WTC11 (cell line): ENCODE measurements around the gene TNNT2. TPM values are rescaled to one million over a fixed set of nuclear protein-coding genes. Genes with fewer than 3 reads are reported as not detected.

Source experiments
- ATAC-seq: fragments of 200-7000 bp; cut with Tn5 transposase; 2 replicates; pipeline ENCODE4 v1.10.0; 2021; ENCODE audit warnings: mild to moderate bottlenecking, moderate library complexity
- CTCF ChIA-PET: fragments of 300-600 bp; sonication (Branson Sonifier 250); formaldehyde crosslinking; loops from one replicate; lab custom pipeline; 2021; ENCODE audit warnings: antibody characterized with exemption; lab: Charles Lee
- POLR2A ChIA-PET: fragments of 350-600 bp; sonication (Branson Sonifier 250); formaldehyde crosslinking; loops from one replicate; lab custom pipeline; 2021; ENCODE audit warnings: antibody characterized with exemption; lab: Charles Lee
- DNase-seq: peaks from one replicate; pipeline ENCODE4 v3.0.0; 2021; ENCODE audit warnings: low spot score
- H3K27ac Mint-ChIP-seq: 2 replicates; pipeline ENCODE4 v1.8.0; 2021; ENCODE audit warnings: mixed read lengths
- H3K27me3 Mint-ChIP-seq: 2 replicates; pipeline ENCODE4 v1.8.0; 2021; ENCODE audit warnings: low read depth, mild to moderate bottlenecking, moderate library complexity, mixed read lengths
- H3K36me3 Mint-ChIP-seq: 2 replicates; pipeline ENCODE4 v1.8.0; 2021; ENCODE audit warnings: mixed read lengths
- H3K4me1 Mint-ChIP-seq: 2 replicates; pipeline ENCODE4 v1.8.0; 2022; ENCODE audit warnings: mixed read lengths
- H3K4me3 Mint-ChIP-seq: 2 replicates; pipeline ENCODE4 v1.8.0; 2021; ENCODE audit warnings: mild to moderate bottlenecking, moderate library complexity, mixed read lengths
- H3K9me3 Mint-ChIP-seq: 2 replicates; pipeline ENCODE4 v1.8.0; 2021; ENCODE audit warnings: mixed read lengths
- CBFB ChIP-seq: sonication (generic); formaldehyde crosslinking; IDR thresholded peaks from 2 replicates; pipeline ENCODE4 v1.8.1; 2022; ENCODE audit warnings: mild to moderate bottlenecking, low read depth, missing genetic modification reagents
- CDX4 ChIP-seq: fragments of 250-450 bp; sonication (Bioruptor Pico); IDR thresholded peaks from 2 replicates; pipeline ENCODE4 v1.9.0; 2021; ENCODE audit warnings: moderate library complexity, mild to moderate bottlenecking, inconsistent platforms, borderline replicate concordance
- CREM ChIP-seq: sonication (generic); formaldehyde crosslinking; IDR thresholded peaks from 2 replicates; pipeline ENCODE4 v1.8.1; 2022; ENCODE audit warnings: mild to moderate bottlenecking, missing genetic modification reagents, moderate library complexity
- CTCF ChIP-seq: fragments of 200-600 bp; IDR thresholded peaks from 2 replicates; pipeline ENCODE4 v1.8.0; 2022; ENCODE audit warnings: antibody characterized with exemption
- E2F1 ChIP-seq: sonication (generic); formaldehyde crosslinking; IDR thresholded peaks from 2 replicates; pipeline ENCODE4 v1.8.0; 2022; ENCODE audit warnings: mild to moderate bottlenecking, missing genetic modification reagents
- NFATC4 ChIP-seq: fragments of 250-450 bp; sonication (Bioruptor Pico); IDR thresholded peaks from 2 replicates; pipeline ENCODE4 v1.9.0; 2021; ENCODE audit warnings: mild to moderate bottlenecking
- NR3C1 ChIP-seq: sonication (generic); formaldehyde crosslinking; conservative IDR thresholded peaks from 2 replicates; pipeline ENCODE4 v1.8.1; 2023; ENCODE audit warnings: low read depth, mild to moderate bottlenecking, missing genetic modification reagents
- PRRX2 ChIP-seq: fragments of 250-450 bp; sonication (Bioruptor Pico); IDR thresholded peaks from 2 replicates; pipeline ENCODE4 v1.8.0; 2021; ENCODE audit warnings: mild to moderate bottlenecking
- RELA ChIP-seq: sonication (generic); formaldehyde crosslinking; IDR thresholded peaks from 2 replicates; pipeline ENCODE4 v1.8.1; 2022; ENCODE audit warnings: missing genetic modification reagents, mild to moderate bottlenecking, borderline replicate concordance
- SP1 ChIP-seq: sonication (generic); formaldehyde crosslinking; conservative IDR thresholded peaks from 2 replicates; pipeline ENCODE4 v1.8.1; 2022; ENCODE audit warnings: missing genetic modification reagents
- TEAD1 ChIP-seq: sonication (generic); formaldehyde crosslinking; IDR thresholded peaks from 2 replicates; pipeline ENCODE4 v1.8.0; 2022; ENCODE audit warnings: mild to moderate bottlenecking, missing genetic modification reagents
- USF1 ChIP-seq: sonication (generic); formaldehyde crosslinking; IDR thresholded peaks from 2 replicates; pipeline ENCODE4 v1.8.0; 2022; ENCODE audit warnings: mild to moderate bottlenecking, missing genetic modification reagents
- ZNF121 ChIP-seq: sonication (generic); formaldehyde crosslinking; IDR thresholded peaks from 2 replicates; pipeline ENCODE4 v1.8.0; 2023; ENCODE audit warnings: missing genetic modification reagents
- ZNF232 ChIP-seq: sonication (generic); formaldehyde crosslinking; IDR thresholded peaks from 2 replicates; pipeline ENCODE4 v1.8.0; 2022; ENCODE audit warnings: mild to moderate bottlenecking, missing genetic modification reagents
- ZNF396 ChIP-seq: fragments of 250-450 bp; sonication (Bioruptor Pico); IDR thresholded peaks from 2 replicates; pipeline ENCODE4 v1.8.0; 2021; ENCODE audit warnings: mild to moderate bottlenecking, moderate library complexity, borderline replicate concordance
- total RNA-seq: library from RNA; stranded (reverse); gene quantifications from 3 replicates; pipeline ENCODE4 v1.2.3, GENCODE V29; 2021
- TF ChIP-seq, protein P1 (sequence below): sonication (generic); formaldehyde crosslinking; IDR thresholded peaks from 2 replicates; pipeline ENCODE4 v1.8.1; 2022; ENCODE audit warnings: missing genetic modification reagents, borderline replicate concordance
- TF ChIP-seq, protein P2 (sequence below): sonication (generic); formaldehyde crosslinking; IDR thresholded peaks from 2 replicates; pipeline ENCODE4 v1.8.1; 2022; ENCODE audit warnings: mild to moderate bottlenecking, moderate library complexity, missing genetic modification reagents
- TF ChIP-seq, protein P3 (sequence below): sonication (generic); formaldehyde crosslinking; IDR thresholded peaks from 2 replicates; pipeline ENCODE4 v1.8.1; 2023; ENCODE audit warnings: mild to moderate bottlenecking, missing genetic modification reagents
- TF ChIP-seq, protein P4 (sequence below): fragments of 250-450 bp; sonication (Bioruptor Pico); IDR thresholded peaks from 2 replicates; pipeline ENCODE4 v1.9.0; 2021; ENCODE audit warnings: mild to moderate bottlenecking
- TF ChIP-seq, protein P5 (sequence below): sonication (generic); formaldehyde crosslinking; conservative IDR thresholded peaks from 2 replicates; pipeline ENCODE4 v1.8.1; 2023; ENCODE audit warnings: mild to moderate bottlenecking, low read depth, missing genetic modification reagents, moderate library complexity

The TNNT2 gene
- total RNA-seq, 1 experiment from 2014 or later, result 6.1 TPM

- TF ChIP-seq, protein P1, sequence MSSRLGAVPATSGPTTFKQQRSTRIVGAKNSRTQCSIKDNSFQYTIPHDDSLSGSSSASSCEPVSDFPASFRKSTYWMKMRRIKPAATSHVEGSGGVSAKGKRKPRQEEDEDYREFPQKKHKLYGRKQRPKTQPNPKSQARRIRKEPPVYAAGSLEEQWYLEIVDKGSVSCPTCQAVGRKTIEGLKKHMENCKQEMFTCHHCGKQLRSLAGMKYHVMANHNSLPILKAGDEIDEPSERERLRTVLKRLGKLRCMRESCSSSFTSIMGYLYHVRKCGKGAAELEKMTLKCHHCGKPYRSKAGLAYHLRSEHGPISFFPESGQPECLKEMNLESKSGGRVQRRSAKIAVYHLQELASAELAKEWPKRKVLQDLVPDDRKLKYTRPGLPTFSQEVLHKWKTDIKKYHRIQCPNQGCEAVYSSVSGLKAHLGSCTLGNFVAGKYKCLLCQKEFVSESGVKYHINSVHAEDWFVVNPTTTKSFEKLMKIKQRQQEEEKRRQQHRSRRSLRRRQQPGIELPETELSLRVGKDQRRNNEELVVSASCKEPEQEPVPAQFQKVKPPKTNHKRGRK (CRISPR knock-in tag), result no peak
These were observed 6.2 kb downstream of the TNNT2 start (continued) for GRCh38 chr1:201371276-201371675.

- TF ChIP-seq CTCF, result no peak
- TF ChIP-seq, protein P2, sequence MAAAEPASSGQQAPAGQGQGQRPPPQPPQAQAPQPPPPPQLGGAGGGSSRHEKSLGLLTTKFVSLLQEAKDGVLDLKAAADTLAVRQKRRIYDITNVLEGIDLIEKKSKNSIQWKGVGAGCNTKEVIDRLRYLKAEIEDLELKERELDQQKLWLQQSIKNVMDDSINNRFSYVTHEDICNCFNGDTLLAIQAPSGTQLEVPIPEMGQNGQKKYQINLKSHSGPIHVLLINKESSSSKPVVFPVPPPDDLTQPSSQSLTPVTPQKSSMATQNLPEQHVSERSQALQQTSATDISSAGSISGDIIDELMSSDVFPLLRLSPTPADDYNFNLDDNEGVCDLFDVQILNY (CRISPR knock-in tag), result no peak
- no peak for TF ChIP-seq TEAD1 (CRISPR knock-in tag)
- no peak for TF ChIP-seq NFATC4 (CRISPR knock-in tag)
- TF ChIP-seq E2F1 (CRISPR knock-in tag), result no peak
- no peak for TF ChIP-seq PRRX2 (CRISPR knock-in tag)
- no peak for TF ChIP-seq USF1
- TF ChIP-seq, protein P3, sequence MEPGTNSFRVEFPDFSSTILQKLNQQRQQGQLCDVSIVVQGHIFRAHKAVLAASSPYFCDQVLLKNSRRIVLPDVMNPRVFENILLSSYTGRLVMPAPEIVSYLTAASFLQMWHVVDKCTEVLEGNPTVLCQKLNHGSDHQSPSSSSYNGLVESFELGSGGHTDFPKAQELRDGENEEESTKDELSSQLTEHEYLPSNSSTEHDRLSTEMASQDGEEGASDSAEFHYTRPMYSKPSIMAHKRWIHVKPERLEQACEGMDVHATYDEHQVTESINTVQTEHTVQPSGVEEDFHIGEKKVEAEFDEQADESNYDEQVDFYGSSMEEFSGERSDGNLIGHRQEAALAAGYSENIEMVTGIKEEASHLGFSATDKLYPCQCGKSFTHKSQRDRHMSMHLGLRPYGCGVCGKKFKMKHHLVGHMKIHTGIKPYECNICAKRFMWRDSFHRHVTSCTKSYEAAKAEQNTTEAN (CRISPR knock-in tag), result no peak
- no peak for TF ChIP-seq CREM (CRISPR knock-in tag)
- CTCF ChIA-PET, result interaction anchor here (1.0 to 2.6 kb wide), 2 partner anchors 9 to 78 kb away, joined by 3 to 13 read pairs; no protein-coding TSS in a partner anchor
- ATAC-seq (no peak), DNase-seq (no peak)
- Mint-ChIP-seq H3K4me1 (peaks cover 27% of the 10 kb centered on the region), H3K27ac (0 out of 2 replicates have a peak overlapping the region, but pooled peaks have one; percentile 15), H3K4me3 (no peak overlapping the region), H3K9me3 (no peaks in the 10 kb centered on the region), H3K27me3 (peaks cover 7% of the 10 kb centered on the region; the same call in 1 of the 2 replicates), H3K36me3 (no peaks in the 10 kb centered on the region)
- POLR2A ChIA-PET, result no interaction called here
These were observed 7.0 kb downstream of the TNNT2 start for GRCh38 chr1:201370500-201370899.

GRCh38 chr1:201369209-201369608, 8.3 kb downstream of the TNNT2 start:
- Mint-ChIP-seq H3K27ac (no peak overlapping the region), H3K27me3 (peaks cover 7% of the 10 kb centered on the region; the same call in 1 of the 2 replicates), H3K4me3 (no peak overlapping the region), H3K36me3 (no peaks in the 10 kb centered on the region), H3K4me1 (peaks cover 14% of the 10 kb centered on the region), H3K9me3 (no peaks in the 10 kb centered on the region)
- CTCF ChIA-PET, result interaction anchor here (0.6 to 1.2 kb wide), 3 partner anchors 11 to 115 kb away, joined by 3 to 4 read pairs (median 4); no protein-coding TSS in a partner anchor
- POLR2A ChIA-PET, result no interaction called here
- no peak for DNase-seq
- ATAC-seq, result no peak
- no peak for TF ChIP-seq TEAD1 (CRISPR knock-in tag)
- TF ChIP-seq CBFB (CRISPR knock-in tag), result no peak
- TF ChIP-seq, protein P4, sequence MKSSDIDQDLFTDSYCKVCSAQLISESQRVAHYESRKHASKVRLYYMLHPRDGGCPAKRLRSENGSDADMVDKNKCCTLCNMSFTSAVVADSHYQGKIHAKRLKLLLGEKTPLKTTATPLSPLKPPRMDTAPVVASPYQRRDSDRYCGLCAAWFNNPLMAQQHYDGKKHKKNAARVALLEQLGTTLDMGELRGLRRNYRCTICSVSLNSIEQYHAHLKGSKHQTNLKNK (CRISPR knock-in tag), result no peak
- TF ChIP-seq CDX4, result no peak
- TF ChIP-seq RELA (CRISPR knock-in tag), result no peak
- TF ChIP-seq ZNF232 (CRISPR knock-in tag), result no peak
- no peak for TF ChIP-seq ZNF396 (CRISPR knock-in tag)
- TF ChIP-seq NR3C1 (CRISPR knock-in tag), result no peak
- TF ChIP-seq, protein P5, sequence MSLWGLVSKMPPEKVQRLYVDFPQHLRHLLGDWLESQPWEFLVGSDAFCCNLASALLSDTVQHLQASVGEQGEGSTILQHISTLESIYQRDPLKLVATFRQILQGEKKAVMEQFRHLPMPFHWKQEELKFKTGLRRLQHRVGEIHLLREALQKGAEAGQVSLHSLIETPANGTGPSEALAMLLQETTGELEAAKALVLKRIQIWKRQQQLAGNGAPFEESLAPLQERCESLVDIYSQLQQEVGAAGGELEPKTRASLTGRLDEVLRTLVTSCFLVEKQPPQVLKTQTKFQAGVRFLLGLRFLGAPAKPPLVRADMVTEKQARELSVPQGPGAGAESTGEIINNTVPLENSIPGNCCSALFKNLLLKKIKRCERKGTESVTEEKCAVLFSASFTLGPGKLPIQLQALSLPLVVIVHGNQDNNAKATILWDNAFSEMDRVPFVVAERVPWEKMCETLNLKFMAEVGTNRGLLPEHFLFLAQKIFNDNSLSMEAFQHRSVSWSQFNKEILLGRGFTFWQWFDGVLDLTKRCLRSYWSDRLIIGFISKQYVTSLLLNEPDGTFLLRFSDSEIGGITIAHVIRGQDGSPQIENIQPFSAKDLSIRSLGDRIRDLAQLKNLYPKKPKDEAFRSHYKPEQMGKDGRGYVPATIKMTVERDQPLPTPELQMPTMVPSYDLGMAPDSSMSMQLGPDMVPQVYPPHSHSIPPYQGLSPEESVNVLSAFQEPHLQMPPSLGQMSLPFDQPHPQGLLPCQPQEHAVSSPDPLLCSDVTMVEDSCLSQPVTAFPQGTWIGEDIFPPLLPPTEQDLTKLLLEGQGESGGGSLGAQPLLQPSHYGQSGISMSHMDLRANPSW, result no peak
- no peak for TF ChIP-seq ZNF121 (CRISPR knock-in tag)
- no peak for TF ChIP-seq SP1 (CRISPR knock-in tag)
